22Rv1 (cell line): ENCODE data around the gene TP73.

Experiments
- H3K27ac ChIP-seq: fragments of 450-650 bp; 2 replicates; pipeline ENCODE4 v1.5.1; 2017
- ZFX ChIP-seq: fragments of 450-650 bp; IDR thresholded peaks from 2 replicates; pipeline ENCODE4 v1.6.1; 2017; ENCODE audit warnings: antibody characterized with exemption, borderline replicate concordance
- TF ChIP-seq, protein P1 (sequence below): fragments of 450-650 bp; IDR thresholded peaks from 2 replicates; pipeline ENCODE4 v1.5.1; 2017; ENCODE audit warnings: mild to moderate bottlenecking

TP73 gene

GRCh38 chr1:3743421-3743820, 91.1 kb downstream of the TP73 start:
- H3K27ac ChIP-seq = no peak overlapping the region
- TF ChIP-seq ZFX = no peak
- TF ChIP-seq, protein P1, sequence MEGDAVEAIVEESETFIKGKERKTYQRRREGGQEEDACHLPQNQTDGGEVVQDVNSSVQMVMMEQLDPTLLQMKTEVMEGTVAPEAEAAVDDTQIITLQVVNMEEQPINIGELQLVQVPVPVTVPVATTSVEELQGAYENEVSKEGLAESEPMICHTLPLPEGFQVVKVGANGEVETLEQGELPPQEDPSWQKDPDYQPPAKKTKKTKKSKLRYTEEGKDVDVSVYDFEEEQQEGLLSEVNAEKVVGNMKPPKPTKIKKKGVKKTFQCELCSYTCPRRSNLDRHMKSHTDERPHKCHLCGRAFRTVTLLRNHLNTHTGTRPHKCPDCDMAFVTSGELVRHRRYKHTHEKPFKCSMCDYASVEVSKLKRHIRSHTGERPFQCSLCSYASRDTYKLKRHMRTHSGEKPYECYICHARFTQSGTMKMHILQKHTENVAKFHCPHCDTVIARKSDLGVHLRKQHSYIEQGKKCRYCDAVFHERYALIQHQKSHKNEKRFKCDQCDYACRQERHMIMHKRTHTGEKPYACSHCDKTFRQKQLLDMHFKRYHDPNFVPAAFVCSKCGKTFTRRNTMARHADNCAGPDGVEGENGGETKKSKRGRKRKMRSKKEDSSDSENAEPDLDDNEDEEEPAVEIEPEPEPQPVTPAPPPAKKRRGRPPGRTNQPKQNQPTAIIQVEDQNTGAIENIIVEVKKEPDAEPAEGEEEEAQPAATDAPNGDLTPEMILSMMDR = no peak

- no peak overlapping the region for H3K27ac ChIP-seq
- TF ChIP-seq, protein P1 = no peak
- TF ChIP-seq ZFX = no peak
Measured at GRCh38 chr1:3743826-3744225, 91.5 kb downstream of the TP73 start.

- no peak overlapping the region for H3K27ac ChIP-seq
- no peak for TF ChIP-seq ZFX
- TF ChIP-seq, protein P1 = no peak
Measured at GRCh38 chr1:3744646-3745045, 92.3 kb downstream of the TP73 start.

DNA sequence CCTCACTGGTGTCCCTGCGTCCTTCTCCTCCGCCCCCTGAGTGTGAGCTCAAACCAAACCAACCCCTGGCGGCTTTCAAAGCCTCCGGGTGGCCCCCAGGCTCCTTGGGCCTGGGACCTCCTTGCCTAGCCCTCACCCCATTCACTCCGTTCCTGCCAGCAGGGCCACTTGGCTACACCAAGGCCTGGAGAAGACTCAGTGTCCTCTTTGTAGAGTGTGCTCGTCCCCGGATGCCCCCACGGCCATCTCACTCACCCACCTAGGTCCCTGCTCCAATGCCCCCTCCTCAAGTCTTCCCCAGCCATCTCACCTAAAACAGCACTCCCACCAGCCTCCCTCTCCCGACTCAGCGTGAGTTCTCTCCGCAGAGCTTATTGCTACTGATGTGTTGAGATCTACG, 92.8 kb downstream of the TP73 start:
- no peak for TF ChIP-seq ZFX
- TF ChIP-seq, protein P1 = no peak
- no peak overlapping the region for H3K27ac ChIP-seq

- peak overlapping the region; percentile 52; the same call in 1 of the 2 replicates for H3K27ac ChIP-seq
- TF ChIP-seq ZFX = no peak
- TF ChIP-seq, protein P1 = no peak
Measured at GRCh38 chr1:3745590-3746381, 93.5 kb downstream of the TP73 start.

GRCh38 chr1:3746389-3746829, 94.1 kb downstream of the TP73 start:
- TF ChIP-seq, protein P1 = no peak
- TF ChIP-seq ZFX = no peak
- peak overlapping the region; percentile 52 for H3K27ac ChIP-seq

DNA sequence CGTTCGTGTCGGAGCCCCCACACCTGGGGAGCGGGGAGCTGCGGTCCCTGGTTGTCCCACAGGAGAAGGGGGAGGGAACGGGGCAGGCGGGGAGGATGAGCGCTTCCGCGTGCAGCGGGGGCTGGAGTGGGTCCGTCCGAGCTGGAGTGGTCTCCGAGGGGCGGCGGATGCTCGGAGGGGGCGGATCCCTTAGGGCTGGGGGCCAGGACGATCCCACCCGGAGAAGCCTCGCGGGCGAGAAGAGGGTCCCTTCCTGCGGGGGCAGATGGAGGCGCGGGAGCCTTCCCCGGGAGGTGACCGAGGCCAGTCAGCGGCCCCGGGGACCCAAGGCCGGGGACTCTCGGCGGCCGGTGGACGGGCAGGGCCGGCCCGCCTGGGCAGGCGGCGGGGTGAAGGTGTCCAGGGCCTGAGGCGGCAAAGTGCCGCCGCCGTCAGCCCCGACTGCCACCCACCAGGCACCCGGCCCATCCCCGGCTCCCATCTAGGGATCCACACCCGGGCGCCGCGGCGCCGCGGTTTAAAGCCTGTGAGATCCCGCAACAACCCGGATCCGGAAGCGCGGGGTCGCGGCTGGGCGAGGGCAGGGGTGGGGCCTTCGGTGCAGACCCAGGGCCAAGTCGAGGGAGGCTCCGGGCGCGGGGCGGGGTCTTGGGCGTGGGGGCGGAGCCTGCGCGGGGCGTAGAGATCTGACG, 94.7 kb downstream of the TP73 start:
- H3K27ac ChIP-seq = peak overlapping the region; percentile 52
- no peak for TF ChIP-seq ZFX
- TF ChIP-seq, protein P1 = no peak
